ENCODE measurements around the gene ICA1. TPM values are rescaled to one million over a fixed set of nuclear protein-coding genes. Genes with fewer than 3 reads are reported as not detected.
"Not testable (repeated sequence)": the region's sequence is repeated elsewhere in the genome, so short reads cannot be mapped to it uniquely, and the experiment has no call there.

The ICA1 gene
- total RNA-seq, 1 donor from 2014 or later: 49.8 TPM

DNA sequence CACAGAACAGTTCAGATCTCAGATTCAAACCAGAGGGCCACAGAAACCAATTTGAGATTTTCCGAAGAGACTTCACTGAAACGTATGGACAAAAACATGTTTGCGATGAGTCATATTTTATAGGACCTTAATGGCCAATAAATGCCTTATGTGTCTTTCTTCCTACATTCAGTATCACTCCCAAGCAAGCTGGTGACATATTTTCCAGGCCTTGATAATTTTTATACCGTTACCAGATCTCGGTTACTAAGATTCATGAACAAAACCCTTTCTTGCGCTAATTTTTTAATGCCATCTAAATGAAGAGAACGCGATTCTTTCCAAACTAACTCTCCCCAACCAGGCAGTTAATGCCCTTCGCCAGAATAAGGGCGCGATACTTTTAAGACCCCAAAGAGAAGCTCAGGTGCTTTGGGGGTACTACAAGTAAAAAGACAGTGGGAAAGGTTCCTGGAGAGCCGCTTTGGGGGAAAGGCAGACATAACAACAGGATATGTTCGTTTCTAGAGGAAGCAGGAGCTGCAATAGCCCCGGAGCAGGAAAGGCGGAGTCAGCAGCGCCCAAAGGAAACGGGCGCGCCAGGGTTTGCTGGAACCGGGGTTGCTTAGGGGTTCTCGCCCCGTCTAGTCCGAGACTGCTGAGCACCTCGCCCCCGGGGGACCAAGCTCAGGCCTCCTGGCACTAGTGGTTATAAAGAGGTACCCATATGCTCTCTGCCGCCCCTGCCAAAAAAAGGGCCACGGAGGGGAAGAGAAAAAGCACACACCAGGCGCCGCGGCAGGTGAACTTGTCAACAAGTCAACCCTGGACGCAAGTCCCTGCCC is 884 bp downstream of the ICA1 start:
- peak; percentile 43 for DNase-seq

DNA sequence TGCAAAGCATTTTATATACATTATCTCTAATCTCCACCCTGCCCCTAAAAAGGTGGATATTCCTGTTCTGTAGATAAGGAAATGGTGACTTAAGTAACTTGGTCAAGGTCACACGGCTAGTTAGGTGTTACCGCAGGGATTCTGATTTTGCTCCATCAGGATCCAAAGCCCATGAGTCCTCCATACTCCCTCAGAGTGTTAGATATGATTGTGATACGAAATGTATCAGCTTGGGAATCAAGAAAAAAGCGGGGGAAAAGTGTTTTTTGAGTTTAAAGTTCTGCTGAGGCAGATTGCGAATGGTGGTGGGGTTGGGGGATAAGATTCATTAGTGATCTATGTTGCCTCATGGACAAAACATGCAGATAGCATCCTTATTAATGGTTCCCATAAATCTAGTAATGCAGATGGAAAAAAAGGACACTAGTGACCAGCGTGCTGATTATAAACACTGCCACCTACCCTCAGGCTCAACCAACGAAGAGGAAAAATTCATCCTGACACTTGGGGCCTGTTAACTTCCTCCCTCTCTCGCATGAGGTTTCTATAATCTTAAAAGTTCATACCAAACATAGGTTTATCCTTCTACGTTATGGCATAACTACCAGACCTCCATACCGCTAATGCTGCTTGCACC is 2.3 kb downstream of the ICA1 start:
- DNase-seq: no peak

DNA sequence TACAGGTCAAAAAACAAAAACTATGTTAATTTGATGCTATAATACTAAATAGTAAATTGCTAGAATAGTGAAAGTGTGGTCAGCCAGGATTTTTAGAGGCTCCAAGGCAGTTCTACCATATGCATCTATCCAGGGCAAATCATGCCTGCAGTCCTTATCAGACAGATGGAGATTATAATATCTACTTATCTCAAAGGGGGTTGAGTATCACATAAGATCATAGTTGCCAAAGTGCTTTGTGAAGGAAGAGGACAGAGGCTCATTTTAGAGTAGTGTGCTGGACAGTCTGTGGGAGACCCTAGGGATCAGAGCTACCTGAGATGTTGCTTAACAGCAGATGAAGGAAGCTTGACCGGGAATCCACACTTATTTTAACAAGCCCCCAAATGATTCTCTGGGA is 3.2 kb downstream of the ICA1 start:
- no peak for DNase-seq

DNA sequence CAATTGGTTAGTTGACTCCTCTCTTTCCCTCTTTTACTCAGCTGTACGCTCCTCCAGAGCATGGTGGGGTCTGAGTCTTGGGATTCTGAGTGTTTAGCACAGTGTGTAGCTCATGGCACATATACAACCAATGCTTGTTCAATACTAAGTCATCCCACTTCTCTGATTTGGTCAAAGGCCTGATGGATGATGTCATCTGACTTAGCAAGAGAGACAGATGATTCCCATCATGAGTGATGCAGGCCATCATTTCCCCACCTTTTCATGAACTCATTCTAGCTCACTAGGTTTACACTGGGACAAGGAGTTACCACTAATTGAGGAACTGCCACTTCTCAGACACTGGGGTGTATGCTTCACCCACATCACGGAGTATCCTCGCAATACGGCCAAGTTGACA is 3.8 kb downstream of the ICA1 start:
- DNase-seq: no peak

DNA sequence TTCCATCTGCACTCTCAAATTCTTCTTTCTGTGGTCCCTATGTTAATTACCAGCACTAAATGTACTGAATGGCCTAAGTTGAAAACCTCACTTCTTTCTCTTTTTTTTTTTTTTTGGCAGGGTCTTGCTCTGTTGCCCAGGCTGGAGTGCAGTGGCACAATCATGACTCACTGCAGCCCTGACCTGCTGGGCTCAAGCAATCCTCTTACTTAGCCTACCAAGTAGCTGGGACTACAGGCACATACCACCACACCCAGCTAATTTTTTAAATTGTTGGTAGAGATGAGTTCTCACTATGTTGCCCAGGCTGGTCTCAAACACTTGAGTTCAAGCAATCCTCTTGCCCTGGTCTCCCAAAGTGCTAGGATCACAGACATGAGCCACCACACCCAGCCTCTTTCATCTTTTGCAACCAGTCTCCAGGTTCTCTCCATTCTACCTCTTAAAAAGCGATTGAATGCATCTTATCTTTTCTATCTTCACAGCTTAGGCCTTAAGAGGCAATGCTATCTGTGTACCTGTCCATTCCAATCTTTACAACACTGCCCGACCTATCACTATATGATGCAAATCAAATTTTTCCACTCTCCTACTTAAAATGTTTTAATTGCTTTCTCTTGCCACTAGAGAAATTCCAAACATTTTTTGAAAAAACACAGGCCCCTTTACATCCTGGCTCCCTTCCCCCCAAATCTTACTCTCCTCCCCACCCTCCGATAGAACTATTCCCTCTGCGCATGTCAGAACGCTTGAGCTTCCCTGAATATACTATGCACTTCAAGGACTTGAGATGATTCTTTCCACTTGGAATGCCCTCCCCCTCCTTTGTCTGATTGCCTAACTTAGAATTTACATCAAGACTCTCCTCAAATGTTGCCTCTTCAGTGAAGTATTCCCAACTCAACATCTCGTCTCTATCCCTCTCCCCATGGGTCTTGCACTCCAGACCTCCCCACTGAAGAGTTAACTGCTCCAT is 6.0 kb downstream of the ICA1 start:
- no peak for DNase-seq

DNA sequence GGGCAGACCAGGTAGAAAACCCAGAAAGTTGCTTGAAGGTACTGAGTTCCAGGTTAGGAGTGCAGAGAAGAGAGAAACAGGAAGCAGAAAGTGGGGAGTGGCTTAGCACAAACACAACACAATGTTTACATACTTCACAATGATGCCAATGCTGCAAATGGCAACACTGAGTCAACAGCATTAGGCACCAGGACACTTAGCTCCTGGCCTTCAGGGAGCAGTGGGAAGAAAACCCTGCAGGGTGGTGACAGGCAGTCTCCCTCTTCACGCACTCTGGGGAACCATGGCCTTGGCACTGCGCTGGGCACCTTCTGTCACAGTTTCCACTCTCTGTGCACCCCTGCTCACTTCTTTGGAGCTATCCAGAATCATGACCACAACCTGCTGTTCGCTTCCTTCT is 7.3 kb downstream of the ICA1 start:
- no peak for DNase-seq

DNA sequence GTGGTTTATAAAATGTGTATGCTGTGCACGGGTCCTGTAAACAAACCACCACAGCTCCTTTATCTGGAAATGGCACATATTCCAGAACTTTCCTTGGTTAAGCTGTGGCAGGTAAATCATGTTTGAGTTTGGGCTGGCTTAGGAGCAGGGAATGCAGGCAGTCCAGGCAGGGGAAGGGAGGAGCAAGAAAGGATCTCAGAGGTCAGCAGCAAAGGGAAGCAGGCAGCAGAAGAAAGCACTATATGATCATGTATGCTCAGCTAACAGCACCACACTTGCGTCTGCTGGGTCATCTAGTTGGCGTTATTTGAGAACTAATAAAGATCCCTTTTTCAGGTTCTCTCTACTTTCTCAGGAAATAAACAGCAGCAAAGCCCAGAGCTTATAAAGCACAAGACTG is 7.8 kb downstream of the ICA1 start:
- DNase-seq: no peak

DNA sequence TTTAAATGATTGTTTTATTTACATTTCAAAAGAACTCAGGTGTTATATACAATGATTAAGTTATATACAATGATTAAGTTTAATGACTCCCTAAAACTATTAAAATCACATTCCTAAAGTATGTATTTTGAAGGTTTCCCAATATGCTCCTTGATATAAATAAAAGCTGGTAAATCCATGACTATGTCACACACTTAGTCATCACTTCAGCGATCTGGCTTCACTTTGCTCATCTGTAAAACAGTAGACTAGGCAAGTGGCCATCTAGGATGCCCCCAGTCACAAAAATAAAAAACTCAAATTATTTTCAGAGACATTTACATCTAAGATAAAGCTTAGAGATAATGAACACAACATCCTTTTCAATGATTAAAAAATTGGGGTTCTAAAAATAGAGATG is 10.8 kb downstream of the ICA1 start:
- no peak for DNase-seq

DNA sequence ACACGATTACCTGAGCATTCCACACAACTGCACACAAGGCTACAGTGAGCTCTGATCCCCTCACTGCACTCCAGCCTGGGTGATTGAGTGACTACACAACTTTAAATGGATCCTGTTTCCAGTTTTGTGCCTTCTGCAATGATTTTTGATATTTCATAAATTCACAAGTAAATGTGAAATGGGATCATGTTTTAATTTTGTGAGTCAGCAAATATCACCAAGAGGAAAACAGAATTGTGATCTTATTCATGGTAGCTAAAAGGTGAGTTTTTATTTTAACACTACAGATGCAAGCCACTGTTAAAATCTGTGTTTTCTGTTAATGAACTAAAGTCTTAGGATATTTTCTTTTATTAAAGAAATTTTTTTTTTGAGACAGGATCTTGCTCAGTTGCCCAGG is 11.4 kb downstream of the ICA1 start:
- DNase-seq: no peak

DNA sequence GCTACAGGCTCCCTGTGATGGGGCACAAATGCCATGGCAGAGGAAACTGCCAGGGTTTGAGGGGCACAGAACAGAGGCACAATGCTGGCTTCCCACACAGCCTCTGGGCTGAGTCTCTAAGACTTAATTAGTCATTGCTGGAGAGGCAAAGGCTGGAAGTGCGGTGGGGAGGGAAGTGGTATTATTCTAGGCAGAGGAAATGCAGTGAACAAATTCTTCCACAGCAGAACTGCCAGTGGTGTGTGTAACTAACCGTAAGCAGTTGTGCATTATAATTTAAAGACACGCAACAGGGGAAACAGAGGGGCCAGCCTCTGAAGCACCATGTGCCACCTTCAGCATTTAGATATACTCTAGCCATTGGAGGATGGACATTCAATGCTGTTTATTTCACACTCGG is 12.8 kb downstream of the ICA1 start:
- DNase-seq: no peak

DNA sequence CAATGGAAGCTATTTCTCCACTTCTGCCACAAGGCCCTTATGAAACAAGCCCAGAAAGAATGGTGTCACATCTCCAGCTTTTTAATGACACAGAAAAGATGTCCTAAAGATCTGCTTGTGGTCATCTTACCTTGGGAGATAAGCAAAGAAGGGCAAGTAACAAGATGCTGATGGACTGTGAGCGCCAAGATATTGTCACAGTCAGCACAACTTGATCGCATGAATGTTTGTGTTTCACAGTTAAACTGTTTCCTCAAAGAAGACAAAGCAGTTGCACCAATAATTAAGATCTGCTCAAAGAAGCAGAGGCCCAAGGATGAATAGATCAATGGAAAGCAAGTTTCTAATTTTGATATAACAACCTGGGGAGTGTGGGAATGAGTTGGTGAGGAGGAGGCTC is 15.9 kb downstream of the ICA1 start:
- no peak for DNase-seq

DNA sequence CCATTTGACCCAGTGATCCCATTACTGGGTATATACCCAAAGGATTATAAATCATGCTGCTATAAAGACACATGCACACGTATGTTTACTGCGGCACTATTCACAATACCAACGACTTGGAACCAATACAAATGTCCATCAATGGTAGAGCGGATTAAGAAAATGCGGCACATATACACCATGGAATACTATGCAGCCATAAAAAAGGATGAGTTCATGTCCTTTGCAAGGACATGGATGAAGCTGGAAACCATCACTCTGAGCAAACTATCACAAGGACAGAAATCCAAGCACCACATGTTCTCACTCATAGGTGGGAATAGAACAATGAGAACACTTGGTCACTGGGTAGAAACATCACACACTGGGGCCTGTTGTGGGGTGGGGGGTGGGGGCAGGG is 16.9 kb downstream of the ICA1 start:
- DNase-seq: not testable (repeated sequence)

DNA sequence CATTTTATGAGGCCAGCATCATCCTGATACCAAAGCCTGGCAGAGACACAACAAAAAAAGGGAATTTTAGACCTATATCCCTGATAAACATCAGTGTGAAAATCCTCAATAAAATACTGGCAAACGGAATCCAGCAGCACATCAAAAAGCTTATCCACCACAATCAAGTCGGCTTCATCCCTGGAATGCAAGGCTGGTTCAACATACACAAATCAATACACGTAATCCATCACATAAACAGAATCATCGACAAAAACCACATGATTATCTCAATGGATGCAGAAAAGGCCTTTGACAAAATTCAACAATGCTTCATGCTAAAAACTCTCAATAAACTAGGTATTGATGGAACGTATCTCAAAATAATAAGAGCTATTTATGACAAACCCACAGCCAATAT is 18.9 kb downstream of the ICA1 start:
- DNase-seq: not testable (repeated sequence)

DNA sequence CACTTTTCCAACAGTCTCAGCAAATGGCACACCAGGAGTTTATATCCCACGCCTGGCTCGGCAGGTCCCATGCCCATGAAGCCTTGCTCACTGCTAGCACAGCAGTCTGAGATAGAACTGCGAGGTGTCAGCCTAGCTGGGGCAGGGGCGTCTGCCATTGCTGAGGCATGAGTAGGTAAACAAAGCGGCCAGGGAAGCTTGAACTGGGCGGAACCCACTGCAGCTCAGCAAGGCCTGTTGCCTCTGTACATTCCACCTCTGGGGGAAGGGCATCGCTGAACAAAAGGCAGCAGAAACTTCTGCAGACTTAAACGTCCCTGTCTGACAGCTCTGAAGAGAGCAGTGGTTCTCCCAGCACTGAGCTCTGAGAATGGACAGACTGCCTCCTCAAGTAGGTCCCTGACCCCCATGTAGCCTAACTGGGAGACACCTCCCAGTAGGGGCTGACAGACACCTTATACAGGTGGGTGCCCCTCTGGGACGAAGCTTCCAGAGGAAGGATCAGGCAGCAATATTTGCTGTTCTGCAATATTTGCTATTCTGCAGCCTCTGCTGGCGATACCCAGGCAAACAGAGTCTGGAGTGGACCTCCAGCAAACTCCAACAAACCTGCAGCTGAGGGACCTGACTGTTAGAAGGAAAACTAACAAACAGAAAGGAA is 22.1 kb downstream of the ICA1 start:
- DNase-seq: not testable (repeated sequence)

DNA sequence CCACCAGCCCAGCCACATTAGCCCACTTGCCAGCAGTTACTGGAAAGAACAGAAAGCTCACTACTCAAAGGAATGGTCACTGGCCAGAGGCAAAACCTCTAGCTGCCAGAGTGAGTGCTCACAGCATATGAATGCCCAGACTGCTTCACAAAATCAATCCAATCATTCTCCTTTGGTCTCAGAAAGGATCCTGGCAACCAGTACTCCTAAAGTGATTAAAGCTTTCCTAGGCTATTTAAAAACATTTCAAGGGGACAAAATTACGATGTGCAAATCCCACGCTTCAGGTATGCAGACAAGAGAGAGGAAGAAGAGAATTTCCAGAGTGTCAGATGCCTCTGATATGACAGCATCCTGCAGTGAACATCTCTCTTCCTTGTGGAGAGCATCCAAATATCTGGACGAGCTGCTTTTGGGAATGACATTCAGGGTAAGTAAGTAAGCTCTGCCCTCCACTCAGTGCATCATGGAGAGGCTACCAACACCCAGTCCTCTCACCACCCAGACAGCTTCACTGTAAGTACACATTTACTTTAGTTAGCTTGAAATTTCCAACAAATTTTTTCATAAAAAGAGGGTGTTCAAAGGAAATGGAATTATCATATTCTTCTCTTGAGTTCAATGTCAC is 25.1 kb downstream of the ICA1 start:
- no peak for DNase-seq

DNA sequence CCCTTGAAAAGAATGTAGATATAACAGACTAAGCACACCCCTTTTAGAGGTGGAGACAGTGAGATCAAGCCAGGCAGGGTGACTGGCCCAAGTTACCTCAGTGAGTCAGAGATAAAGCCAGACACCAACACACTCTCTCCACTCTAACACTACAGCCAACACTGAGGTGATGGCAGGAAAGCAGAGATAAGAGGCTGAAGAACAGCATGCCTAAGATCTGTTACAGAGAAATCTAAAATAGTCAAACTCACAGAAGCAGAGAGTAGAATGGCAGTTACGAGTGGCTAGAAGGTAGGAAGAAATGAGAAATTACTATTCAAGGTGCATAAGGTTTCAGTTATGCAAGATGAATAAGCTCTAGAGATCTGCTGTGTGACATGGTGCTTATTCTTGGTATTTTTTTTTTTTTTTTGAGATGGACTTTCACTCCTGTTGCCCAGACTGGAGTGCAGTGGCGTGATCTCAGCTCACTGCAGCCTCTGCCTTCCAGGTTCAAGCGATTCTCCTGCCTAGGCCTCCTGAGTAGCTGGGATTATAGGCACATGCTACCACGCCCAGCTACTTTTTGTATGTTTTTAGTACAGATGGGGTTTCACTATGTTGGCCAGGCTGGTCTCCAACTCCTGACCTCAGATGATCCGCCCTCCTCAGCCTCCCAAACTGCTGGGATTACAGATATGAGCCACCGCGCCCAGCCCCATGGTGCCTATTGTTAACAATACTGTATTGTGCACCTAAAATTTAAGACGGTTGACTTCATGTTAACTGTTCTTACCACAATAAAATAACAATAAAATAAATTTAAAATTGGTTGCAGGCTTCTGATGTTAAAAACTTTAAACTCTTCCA is 28.7 kb downstream of the ICA1 start:
- no peak for DNase-seq

DNA sequence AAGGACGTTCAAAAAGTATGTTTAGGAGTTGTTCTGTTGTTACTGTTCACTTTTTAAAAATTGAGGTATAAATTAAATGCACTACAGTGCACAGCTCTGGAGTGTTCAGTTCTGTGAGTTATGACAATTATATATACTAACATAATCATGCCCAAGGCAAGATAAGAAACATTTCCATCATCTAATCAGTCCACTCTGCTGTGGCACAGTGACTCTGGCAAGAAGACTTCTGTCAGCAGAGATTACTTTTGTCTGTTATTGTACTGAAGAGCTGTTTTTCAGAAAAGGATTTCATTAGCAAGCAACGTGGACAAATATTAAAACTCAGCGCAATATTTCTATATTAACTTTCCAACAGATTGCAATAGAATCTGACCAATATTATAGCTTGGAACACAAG is 32.0 kb downstream of the ICA1 start:
- DNase-seq: no peak

DNA sequence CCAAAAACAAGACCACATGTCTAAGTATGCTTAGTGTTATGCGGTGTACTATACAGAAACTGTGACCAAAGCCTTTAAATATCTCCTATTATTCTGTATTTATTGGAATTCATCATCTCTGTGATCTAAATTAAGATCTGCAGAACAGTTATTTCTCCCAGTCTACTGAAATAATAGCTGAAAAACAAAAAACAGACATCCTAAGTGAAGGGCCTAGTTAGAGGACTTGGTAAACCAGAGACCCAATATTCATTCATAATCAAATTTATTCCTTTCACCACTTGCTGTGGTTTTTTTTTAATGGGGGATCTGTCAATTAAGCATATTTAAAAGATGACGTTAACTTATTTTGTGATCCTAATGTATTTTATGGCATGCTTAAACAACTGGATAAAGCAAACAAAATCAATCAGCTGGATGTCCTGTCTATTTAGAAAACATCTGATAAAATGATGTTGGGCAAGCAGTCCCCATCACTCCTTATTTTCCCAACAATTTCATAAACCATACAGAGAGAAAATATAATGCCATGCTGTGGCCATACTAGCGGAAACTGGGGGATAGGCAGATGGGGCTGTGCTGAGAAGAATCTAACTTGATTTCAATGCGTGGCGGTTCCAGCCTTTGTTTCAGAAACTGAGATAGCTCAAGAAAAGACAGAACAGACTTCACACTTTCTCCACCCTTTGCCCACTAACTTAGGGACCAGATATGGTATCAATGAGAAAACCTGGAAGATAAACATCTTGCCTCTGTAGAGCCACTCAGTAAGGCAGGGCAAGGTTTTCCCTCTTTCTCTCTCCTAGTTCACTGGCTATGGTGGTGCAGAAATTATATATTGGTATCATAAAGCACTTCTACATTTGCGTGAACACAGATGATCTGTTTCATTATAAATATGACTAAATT is 32.9 kb downstream of the ICA1 start:
- no peak for DNase-seq

DNA sequence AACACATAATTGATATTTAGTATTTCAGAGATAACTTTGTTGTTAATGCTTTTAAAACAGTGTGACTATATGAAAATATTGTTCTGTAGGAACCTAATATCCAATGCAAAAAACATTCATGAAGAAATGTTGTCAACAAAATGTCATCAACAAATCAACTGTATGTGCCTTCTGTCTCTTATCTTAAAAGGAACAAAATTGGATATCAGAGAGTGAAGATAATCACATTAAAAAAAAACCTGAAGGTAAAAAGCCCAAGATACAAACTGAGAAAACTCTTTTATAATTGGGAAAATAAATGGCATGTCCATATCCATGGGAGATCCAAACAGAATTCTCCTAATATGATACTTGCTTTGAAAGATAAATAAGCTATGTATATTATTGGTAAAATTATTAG is 33.9 kb downstream of the ICA1 start:
- DNase-seq: no peak

DNA sequence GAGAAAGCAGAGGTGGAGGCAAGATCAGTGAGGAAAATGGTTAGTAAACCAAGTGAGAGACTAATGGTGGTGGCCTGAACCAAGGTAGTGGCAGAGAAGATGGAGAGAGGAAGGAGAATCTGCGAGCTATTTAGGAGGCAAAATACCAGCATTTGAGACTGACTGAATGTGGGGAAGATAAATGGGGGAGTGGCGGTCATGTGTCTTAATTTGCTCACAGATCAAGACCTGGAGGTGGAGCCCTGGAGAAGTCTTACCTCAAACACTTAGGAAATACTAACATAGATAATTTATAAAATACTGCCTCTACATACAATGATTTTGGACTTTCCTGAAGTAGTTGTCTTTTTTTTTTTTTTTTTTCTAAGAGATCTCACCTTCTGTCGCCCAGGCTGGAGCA is 34.7 kb downstream of the ICA1 start:
- no peak for DNase-seq

Measured in occipital lobe (tissue), 2 donors.